Osteocyte (in vitro differentiated cells): ENCODE results near the gene FAM234B. TPM values are rescaled to one million over a fixed set of nuclear protein-coding genes. Genes with fewer than 3 reads are reported as not detected.

Source experiments
- DNase-seq: peaks from one replicate; pipeline ENCODE4 v3.0.0; 2021; ENCODE audit warnings: mixed read lengths; ENCODE audit not compliant: unreplicated experiment; ENCODE audit errors: extremely low spot score
- H3K27ac Mint-ChIP-seq: one replicate; pipeline ENCODE4 v1.8.0; 2021; ENCODE audit warnings: mild to moderate bottlenecking, mixed read lengths; ENCODE audit not compliant: unreplicated experiment
- H3K27me3 Mint-ChIP-seq: one replicate; pipeline ENCODE4 v1.8.0; 2021; ENCODE audit warnings: mixed read lengths; ENCODE audit not compliant: unreplicated experiment
- H3K36me3 Mint-ChIP-seq: one replicate; pipeline ENCODE4 v1.8.0; 2021; ENCODE audit warnings: mixed read lengths; ENCODE audit not compliant: unreplicated experiment
- H3K4me1 Mint-ChIP-seq: one replicate; pipeline ENCODE4 v1.8.0; 2021; ENCODE audit warnings: mixed read lengths; ENCODE audit not compliant: unreplicated experiment
- H3K4me3 Mint-ChIP-seq: one replicate; pipeline ENCODE4 v1.8.0; 2021; ENCODE audit warnings: mild to moderate bottlenecking, moderate library complexity, mixed read lengths; ENCODE audit not compliant: unreplicated experiment
- H3K9me3 Mint-ChIP-seq: one replicate; pipeline ENCODE4 v1.8.0; 2021; ENCODE audit warnings: mixed read lengths; ENCODE audit not compliant: unreplicated experiment
- total RNA-seq: library from RNA; stranded (reverse); gene quantifications from 2 replicates; pipeline ENCODE4 v1.2.1, GENCODE V29; 2021
- TF ChIP-seq, protein P1 (sequence below): fragments of 200-600 bp; sonication (generic); IDR thresholded peaks from 2 replicates; pipeline ENCODE4 v1.5.0; 2021; ENCODE audit warnings: antibody characterized with exemption, mild to moderate bottlenecking, moderate library complexity

The FAM234B gene
- total RNA-seq, 1 donor from 2014 or later, result 5.0 TPM

DNA sequence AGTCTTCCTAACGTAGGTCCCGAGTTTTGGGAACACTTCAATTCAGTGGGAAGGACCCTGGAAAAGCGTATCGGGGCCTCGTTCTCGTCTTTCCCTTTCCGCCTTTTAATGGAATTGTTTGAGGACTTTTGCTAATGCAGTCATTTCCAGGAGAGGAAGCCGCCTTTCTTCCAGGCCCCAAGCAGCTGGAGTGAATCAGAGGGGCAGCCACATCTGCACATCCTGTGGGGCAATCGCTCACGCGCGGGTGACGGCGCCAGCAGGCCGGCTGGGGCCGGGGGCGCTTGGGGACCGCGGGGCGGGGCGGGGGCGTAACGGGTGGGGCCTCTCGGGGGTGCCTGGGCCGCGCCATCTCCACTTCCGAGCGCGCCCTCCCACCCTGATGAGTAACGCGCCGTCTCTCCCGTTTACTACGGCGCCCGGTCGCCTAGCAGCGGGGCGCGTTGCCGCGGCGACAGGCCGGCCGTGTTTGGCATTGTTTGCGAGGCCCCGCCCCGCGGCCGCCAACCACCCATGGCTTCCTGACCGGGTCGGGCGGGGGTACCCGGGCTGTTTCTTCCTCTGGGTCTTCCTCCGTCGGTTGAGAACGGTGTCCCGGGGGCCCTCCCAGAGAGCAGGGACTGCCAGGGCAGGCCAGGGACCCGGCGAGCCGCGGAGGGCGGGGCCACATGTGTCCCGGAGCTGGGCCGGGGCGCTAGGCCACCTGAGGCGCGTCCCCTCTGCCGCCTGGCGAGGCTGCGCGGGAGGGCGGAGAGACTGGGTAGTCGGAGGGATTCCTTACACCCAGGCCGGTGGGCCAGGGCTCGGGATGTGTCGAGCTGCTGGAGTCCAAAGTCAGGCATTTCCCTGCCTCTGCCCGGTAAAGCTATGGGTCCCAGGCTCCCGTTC, 56.9 kb downstream of the FAM234B start:
- Mint-ChIP-seq H3K36me3 (no peaks in the 10 kb centered on the region), H3K9me3 (no peaks in the 10 kb centered on the region), H3K4me1 (peaks cover 61% of the 10 kb centered on the region), H3K27ac (peak overlapping the region; percentile 98), H3K4me3 (peak overlapping the region; percentile 67), H3K27me3 (no peaks in the 10 kb centered on the region)
- DNase-seq, result peak; percentile 96
- TF ChIP-seq, protein P1, sequence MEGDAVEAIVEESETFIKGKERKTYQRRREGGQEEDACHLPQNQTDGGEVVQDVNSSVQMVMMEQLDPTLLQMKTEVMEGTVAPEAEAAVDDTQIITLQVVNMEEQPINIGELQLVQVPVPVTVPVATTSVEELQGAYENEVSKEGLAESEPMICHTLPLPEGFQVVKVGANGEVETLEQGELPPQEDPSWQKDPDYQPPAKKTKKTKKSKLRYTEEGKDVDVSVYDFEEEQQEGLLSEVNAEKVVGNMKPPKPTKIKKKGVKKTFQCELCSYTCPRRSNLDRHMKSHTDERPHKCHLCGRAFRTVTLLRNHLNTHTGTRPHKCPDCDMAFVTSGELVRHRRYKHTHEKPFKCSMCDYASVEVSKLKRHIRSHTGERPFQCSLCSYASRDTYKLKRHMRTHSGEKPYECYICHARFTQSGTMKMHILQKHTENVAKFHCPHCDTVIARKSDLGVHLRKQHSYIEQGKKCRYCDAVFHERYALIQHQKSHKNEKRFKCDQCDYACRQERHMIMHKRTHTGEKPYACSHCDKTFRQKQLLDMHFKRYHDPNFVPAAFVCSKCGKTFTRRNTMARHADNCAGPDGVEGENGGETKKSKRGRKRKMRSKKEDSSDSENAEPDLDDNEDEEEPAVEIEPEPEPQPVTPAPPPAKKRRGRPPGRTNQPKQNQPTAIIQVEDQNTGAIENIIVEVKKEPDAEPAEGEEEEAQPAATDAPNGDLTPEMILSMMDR, result no peak

DNA sequence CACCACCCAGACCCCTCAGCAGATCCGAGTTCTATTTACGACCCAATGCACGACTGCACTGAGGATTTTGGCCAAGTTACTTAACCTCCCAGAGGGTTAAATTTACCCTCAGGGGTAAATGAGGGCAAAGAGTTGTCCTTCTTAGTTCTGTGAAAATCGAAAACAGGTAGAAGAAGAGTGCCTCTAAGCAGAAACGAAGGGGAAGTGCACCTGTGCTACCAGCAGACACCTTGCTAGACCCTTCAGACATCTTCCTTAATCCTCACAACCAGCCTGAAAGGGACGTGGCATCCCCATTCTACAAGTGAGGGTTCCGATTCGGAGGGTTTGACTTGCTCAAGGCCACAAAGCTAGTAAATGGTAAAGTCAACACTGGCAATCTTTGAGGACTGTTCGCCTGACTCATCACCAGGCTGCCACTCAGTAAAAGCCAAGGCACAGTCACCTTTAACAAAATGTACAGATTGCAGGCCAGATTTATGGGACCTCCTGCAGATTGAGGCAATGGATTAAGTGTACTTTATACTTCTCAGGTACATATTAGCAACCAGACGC, 57.7 kb downstream of the FAM234B start:
- DNase-seq, result no peak
- Mint-ChIP-seq H3K36me3 (no peaks in the 10 kb centered on the region), H3K9me3 (no peaks in the 10 kb centered on the region), H3K27me3 (no peaks in the 10 kb centered on the region), H3K4me1 (peaks cover 60% of the 10 kb centered on the region), H3K27ac (peak overlapping the region; percentile 96), H3K4me3 (peak overlapping the region; percentile 28)
- TF ChIP-seq, protein P1, result no peak

DNA sequence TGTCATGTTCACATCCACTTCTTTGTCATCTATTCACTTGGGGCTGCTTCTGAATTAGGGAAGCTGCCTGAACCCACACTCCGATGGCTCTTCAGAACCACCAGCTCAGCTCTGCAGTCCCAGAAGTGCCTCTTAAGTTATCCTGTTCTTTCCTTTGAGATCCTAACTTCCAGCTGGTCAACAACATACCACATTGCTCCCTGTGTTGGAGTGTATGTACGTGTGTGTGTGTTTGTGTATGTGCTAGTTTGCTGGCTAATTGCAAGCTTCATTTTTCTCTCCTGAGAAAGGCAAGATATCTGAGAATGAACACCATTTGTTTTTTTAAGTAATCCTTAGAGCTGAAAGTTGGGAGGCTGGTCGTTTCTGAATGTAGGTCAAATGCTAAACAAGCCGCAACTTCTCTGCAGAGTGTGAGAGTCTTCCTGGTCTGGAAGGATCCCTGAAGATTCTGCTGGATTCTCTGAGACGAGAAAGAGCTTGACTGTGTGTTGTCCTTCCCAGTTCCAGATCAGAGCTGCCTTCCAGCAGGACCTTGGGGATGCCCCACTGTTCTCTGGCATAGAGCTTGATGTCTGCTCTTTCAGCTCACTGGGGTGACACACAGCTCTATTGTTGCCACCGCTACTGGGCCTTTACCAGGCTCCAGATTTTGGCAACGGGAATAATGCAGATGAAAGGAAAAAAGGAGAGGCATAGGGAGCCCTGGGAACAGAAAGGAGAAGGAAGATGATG, 58.4 kb downstream of the FAM234B start:
- H3K9me3 Mint-ChIP-seq, result no peaks in the 10 kb centered on the region
- H3K4me3 Mint-ChIP-seq, result peak overlapping the region; percentile 20
- H3K27me3 Mint-ChIP-seq, result no peaks in the 10 kb centered on the region
- peak overlapping the region; percentile 96 for H3K27ac Mint-ChIP-seq
- no peaks in the 10 kb centered on the region for H3K36me3 Mint-ChIP-seq
- H3K4me1 Mint-ChIP-seq, result peaks cover 53% of the 10 kb centered on the region
- TF ChIP-seq, protein P1, result no peak
- DNase-seq, result no peak

DNA sequence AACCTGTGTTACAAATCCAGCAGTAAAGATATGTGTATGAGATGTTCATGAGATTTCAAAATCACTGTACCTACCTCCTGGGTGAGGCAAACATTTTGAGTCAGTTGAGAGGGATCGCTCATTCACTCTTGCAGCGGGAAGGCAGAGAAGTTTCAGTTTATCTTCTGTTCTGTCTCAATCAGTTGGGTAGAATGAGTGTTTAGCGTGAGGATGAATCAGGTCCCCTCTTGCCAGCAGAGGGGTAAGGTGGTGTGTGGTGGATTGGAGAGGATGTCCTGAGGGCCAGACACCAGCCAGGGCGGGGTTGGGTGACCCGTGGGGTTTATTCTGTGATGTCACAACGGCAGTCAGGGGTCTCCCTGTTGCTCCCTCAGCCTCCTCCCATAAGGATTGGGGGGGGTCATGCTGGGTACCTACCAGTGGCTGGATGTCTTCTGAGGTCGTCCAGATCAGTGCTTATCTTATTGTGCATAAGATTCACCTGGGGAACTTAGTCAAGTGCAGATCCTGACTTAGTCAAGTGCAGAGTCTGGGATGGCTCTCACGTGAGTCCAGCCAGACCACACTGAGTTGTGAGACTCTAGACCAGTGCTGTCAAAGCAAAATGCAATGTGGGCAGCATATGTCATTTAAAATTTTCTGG, 59.3 kb downstream of the FAM234B start, which contains the start of gene GSG1:
TSS of gene GSG1 (minus strand) at position 277 of the 643 bp plus-strand sequence. CDS start at position 122, 155 bp downstream.
- DNase-seq, result no peak
- no peaks in the 10 kb centered on the region for H3K27me3 Mint-ChIP-seq
- peaks cover 44% of the 10 kb centered on the region for H3K4me1 Mint-ChIP-seq
- H3K9me3 Mint-ChIP-seq, result no peaks in the 10 kb centered on the region
- no peaks in the 10 kb centered on the region for H3K36me3 Mint-ChIP-seq
- peak within 1 kb of the TSS; percentile 96 for H3K27ac Mint-ChIP-seq
- TF ChIP-seq, protein P1, result no peak
- no peak within 1 kb of the TSS for H3K4me3 Mint-ChIP-seq
